ENCODE data around the gene TULP4. TPM values are rescaled to one million over a fixed set of nuclear protein-coding genes. Genes with fewer than 3 reads are reported as not detected.

The TULP4 gene
- total RNA-seq, 1 experiment from 2014 or later, result 126 TPM

DNA sequence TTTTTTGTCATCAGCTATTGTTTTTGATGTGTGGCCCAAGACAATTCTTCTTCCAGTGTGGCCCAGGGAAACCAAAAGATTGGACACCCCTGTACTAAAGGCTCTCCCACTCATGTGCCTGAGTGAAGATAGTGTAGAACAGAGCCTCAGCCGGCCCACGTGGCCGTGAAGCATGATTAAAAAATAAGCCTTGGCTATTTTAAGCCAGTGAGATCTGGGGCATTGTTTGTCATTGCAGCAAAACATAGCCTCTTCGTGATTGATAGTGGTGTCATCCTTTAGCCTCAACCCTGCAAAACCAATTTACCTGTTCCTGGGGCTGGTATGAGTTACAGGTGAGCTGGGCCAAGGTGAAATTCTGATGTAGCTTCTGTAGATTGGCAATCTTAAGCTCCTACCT lies 85.3 kb downstream of the TULP4 start:
- DNase-seq, result no peak
- POLR2A ChIA-PET, result no interaction called here
- TF ChIP-seq, protein P1, sequence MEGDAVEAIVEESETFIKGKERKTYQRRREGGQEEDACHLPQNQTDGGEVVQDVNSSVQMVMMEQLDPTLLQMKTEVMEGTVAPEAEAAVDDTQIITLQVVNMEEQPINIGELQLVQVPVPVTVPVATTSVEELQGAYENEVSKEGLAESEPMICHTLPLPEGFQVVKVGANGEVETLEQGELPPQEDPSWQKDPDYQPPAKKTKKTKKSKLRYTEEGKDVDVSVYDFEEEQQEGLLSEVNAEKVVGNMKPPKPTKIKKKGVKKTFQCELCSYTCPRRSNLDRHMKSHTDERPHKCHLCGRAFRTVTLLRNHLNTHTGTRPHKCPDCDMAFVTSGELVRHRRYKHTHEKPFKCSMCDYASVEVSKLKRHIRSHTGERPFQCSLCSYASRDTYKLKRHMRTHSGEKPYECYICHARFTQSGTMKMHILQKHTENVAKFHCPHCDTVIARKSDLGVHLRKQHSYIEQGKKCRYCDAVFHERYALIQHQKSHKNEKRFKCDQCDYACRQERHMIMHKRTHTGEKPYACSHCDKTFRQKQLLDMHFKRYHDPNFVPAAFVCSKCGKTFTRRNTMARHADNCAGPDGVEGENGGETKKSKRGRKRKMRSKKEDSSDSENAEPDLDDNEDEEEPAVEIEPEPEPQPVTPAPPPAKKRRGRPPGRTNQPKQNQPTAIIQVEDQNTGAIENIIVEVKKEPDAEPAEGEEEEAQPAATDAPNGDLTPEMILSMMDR (IDR thresholded peaks at IDR 0.05; ENCODE audit: insufficient read depth in 1 of 2, low read depth in 1 of 2, low read length in 1 of 2, severe bottlenecking in 1 of 2, unreplicated experiment in 1 of 2), result no peak
- H3K36me3 ChIP-seq (ENCODE audit: control insufficient read depth, insufficient read depth, low read length), result no peaks in the 10 kb centered on the region; the same call in none of the 2 replicates
- BruUV-seq (replicated peaks), result no TSS peak
- H3K4me3 Mint-ChIP-seq (ENCODE audit: unreplicated experiment), result no peak overlapping the region
- H3K27me3 Mint-ChIP-seq (ENCODE audit: insufficient read depth, unreplicated experiment), result no peaks in the 10 kb centered on the region
- CTCF ChIA-PET, result no interaction called here
- peaks cover 10% of the 10 kb centered on the region for H3K9me3 Mint-ChIP-seq (ENCODE audit: unreplicated experiment)
- H3K4me1 ChIP-seq, result peaks cover 30% of the 10 kb centered on the region
- no peak overlapping the region for H3K27ac Mint-ChIP-seq (ENCODE audit: unreplicated experiment)
- peaks cover 13% of the 10 kb centered on the region for H3K9me3 ChIP-seq
- H3K4me1 Mint-ChIP-seq (ENCODE audit: low read depth, unreplicated experiment), result peaks cover 16% of the 10 kb centered on the region
- no peak overlapping the region for H3K4me3 ChIP-seq (ENCODE audit: low read depth, low read length)
- intact Hi-C loops (cut with micrococcal nuclease; ENCODE audit: unreplicated experiment), result loop anchor here (5.0 kb wide), 1 partner anchor 100 kb away; no protein-coding TSS in a partner anchor
- H3K36me3 Mint-ChIP-seq (ENCODE audit: insufficient read depth, unreplicated experiment), result peaks cover 52% of the 10 kb centered on the region
- no peaks in the 10 kb centered on the region for H3K27me3 ChIP-seq (replicated peaks; ENCODE audit: control insufficient read depth, insufficient read depth, low read length)

DNA sequence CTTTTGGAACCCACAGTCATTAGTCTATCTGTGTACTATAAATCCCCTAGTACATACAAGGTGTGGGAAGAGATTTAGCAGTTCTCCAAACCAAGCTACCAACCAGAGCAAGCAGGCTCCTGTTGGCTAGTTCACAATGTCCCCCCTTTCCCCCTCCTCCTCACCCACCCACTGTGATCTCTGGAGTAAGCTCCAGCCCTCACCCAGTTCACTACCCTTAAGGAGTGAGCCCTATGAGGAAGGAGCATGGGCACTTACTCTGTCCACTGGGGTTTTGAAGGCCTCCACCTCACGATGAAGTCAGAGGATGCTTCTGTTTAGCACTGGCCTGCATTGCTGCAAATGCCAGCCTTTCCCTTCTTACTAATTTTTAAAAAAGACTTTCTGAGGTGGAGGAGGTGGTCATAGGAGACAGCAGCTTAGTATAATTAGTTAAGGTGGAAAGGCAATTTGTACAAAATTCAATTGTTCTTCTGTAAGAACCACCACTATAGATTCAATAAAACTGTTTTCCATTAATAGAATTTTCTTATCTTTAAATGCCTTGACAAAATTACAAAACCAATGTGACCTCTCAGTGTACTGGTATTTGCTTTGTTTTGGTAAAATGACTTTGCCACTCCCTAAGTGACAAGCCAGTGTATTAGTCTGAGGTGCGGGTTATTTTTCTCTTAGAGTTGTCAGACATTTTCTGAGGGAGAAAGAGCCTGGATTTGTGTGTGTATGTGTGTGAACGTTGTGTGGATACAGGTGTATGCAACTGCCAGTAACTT lies 86.2 kb downstream of the TULP4 start:
- peaks cover 44% of the 10 kb centered on the region for H3K36me3 Mint-ChIP-seq (ENCODE audit: insufficient read depth, unreplicated experiment)
- Histone ChIP-seq H3K4me1 (peaks cover 30% of the 10 kb centered on the region), H3K9me3 (peaks cover 8% of the 10 kb centered on the region), H3K27me3 (replicated peaks; ENCODE audit: control insufficient read depth, insufficient read depth, low read length) (no peaks in the 10 kb centered on the region), H3K36me3 (ENCODE audit: control insufficient read depth, insufficient read depth, low read length) (no peaks in the 10 kb centered on the region; the same call in none of the 2 replicates), H3K4me3 (ENCODE audit: low read depth, low read length) (no peak overlapping the region)
- H3K9me3 Mint-ChIP-seq (ENCODE audit: unreplicated experiment), result peaks cover 9% of the 10 kb centered on the region
- H3K4me3 Mint-ChIP-seq (ENCODE audit: unreplicated experiment), result no peak overlapping the region
- POLR2A ChIA-PET, result no interaction called here
- no peaks in the 10 kb centered on the region for H3K27me3 Mint-ChIP-seq (ENCODE audit: insufficient read depth, unreplicated experiment)
- H3K4me1 Mint-ChIP-seq (ENCODE audit: low read depth, unreplicated experiment), result peaks cover 16% of the 10 kb centered on the region
- DNase-seq, result no peak
- TF ChIP-seq, protein P1 (IDR thresholded peaks at IDR 0.05; ENCODE audit: insufficient read depth in 1 of 2, low read depth in 1 of 2, low read length in 1 of 2, severe bottlenecking in 1 of 2, unreplicated experiment in 1 of 2), result no peak
- intact Hi-C loops (cut with micrococcal nuclease; ENCODE audit: unreplicated experiment), result loop anchor here (5.0 kb wide), 1 partner anchor 101 kb away; no protein-coding TSS in a partner anchor
- BruUV-seq (replicated peaks), result no TSS peak
- H3K27ac Mint-ChIP-seq (ENCODE audit: unreplicated experiment), result no peak overlapping the region
- CTCF ChIA-PET, result no interaction called here

DNA sequence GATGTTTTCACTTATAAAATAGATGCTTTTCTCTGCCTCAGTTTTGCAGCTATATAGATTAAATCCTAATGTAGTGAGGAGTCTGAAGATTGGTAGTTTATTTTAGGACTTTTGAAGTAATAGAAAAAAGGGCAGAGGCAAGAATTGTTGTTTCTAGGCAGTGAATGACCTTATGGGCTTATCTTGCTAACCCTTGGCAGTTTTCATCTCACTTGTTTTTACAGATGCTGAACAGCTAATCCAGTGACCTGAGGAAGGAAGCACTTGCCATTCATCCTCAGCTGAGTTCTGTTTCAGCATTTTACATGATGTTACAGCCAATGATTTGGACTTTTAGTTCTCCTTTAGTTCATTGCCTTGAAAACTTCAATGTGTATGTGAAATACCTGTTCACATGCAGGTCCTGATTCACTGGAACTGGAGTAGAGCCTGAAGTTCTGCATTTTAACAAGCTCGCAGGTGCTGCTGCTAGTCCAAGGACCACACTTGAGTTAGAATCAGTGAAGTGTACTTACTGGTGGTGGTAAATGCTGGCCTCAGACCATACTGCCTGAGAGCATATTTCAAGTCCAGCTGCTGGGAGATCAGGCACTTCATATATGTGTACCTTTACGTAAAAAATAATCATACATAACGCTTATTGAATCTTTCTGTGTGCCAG lies 86.9 kb downstream of the TULP4 start:
- peaks cover 36% of the 10 kb centered on the region for H3K36me3 Mint-ChIP-seq (ENCODE audit: insufficient read depth, unreplicated experiment)
- no peaks in the 10 kb centered on the region for H3K27me3 ChIP-seq (replicated peaks; ENCODE audit: control insufficient read depth, insufficient read depth, low read length)
- H3K4me3 ChIP-seq (ENCODE audit: low read depth, low read length), result no peak overlapping the region
- intact Hi-C loops (cut with micrococcal nuclease; ENCODE audit: unreplicated experiment), result loop anchor here (5.0 kb wide), 1 partner anchor 102 kb away; no protein-coding TSS in a partner anchor
- TF ChIP-seq, protein P1 (IDR thresholded peaks at IDR 0.05; ENCODE audit: insufficient read depth in 1 of 2, low read depth in 1 of 2, low read length in 1 of 2, severe bottlenecking in 1 of 2, unreplicated experiment in 1 of 2), result no peak
- CTCF ChIA-PET, result no interaction called here
- H3K4me3 Mint-ChIP-seq (ENCODE audit: unreplicated experiment), result no peak overlapping the region
- no TSS peak for BruUV-seq (replicated peaks)
- peaks cover 30% of the 10 kb centered on the region for H3K4me1 ChIP-seq
- POLR2A ChIA-PET, result no interaction called here
- H3K9me3 Mint-ChIP-seq (ENCODE audit: unreplicated experiment), result peaks cover 1% of the 10 kb centered on the region
- peaks cover 16% of the 10 kb centered on the region for H3K4me1 Mint-ChIP-seq (ENCODE audit: low read depth, unreplicated experiment)
- no peaks in the 10 kb centered on the region for H3K36me3 ChIP-seq (ENCODE audit: control insufficient read depth, insufficient read depth, low read length)
- H3K27ac Mint-ChIP-seq (ENCODE audit: unreplicated experiment), result no peak overlapping the region
- no peaks in the 10 kb centered on the region for H3K27me3 Mint-ChIP-seq (ENCODE audit: insufficient read depth, unreplicated experiment)
- H3K9me3 ChIP-seq, result peaks cover 1% of the 10 kb centered on the region; the same call in 1 of the 2 replicates
- no peak for DNase-seq
